K562 (cell line): ENCODE data around the gene KANK2. TPM values are rescaled to one million over a fixed set of nuclear protein-coding genes. Genes with fewer than 3 reads are reported as not detected.
A peak's percentile ranks its signal among the peaks of the same experiment; 100 is the strongest.

Experiments
- ATAC-seq: fragments of 200-7000 bp; cut with Tn5 transposase; 3 replicates; pipeline ENCODE4 v1.9.1; 2020; ENCODE audit warnings: moderate library complexity
- BruUV-seq: library from RNA; stranded (reverse); fragments of 400-500 nt; replicated peaks from 2 replicates; lab custom pipeline; 2021; lab: Mats Ljungman, UMichigan
- CTCF ChIA-PET: fragments of 300-600 bp; formaldehyde crosslinking; extraction: SDS; loops from one replicate; lab custom pipeline; 2021; ENCODE audit warnings: low intra/inter-chr PET ratio; lab: Yijun Ruan, JAX
- POLR2A ChIA-PET: fragments of 300-600, 350-650 bp; sonication (Branson Sonifier 250); formaldehyde crosslinking; extraction: SDS; loops from one replicate; lab custom pipeline; 2021; ENCODE audit warnings: antibody characterized with exemption, inconsistent platforms; lab: Yijun Ruan, JAX
- DNase-seq, 4 experiments: peaks; one replicate each; pipeline versions ENCODE4 v3.0.0 to v3.0.0-alpha.2; 2011 to 2018; ENCODE audit warnings: low spot score in 3 of 4, mixed read lengths in 3 of 4; ENCODE audit errors: extremely low read depth in 1 of 4
- FAIRE-seq: peaks from 2 replicates; lab custom pipeline; 2011; peaks lifted over from hg19 to GRCh38; lab: Jason Lieb, UNC
- H2AFZ ChIP-seq: 2 replicates; pipeline ENCODE4 v1.6.0; 2011; ENCODE audit warnings: low read depth, low read length, control low read depth, inconsistent platforms
- H3K27ac ChIP-seq: fragments of 200-600 bp; 3 replicates; pipeline ENCODE4 v1.8.0; 2011; ENCODE audit warnings: low read depth, mild to moderate bottlenecking, control low read depth, inconsistent platforms, low read length, moderate library complexity, mixed read lengths; ENCODE audit errors: extremely low read depth
- H3K27me3 ChIP-seq, 2 experiments: fragments of 300-600 bp in 1 of 2; 2 replicates in 1 of 2; 3 replicates in 1 of 2; pipeline versions ENCODE4 v1.6.0 to v1.8.0; 2011; ENCODE audit warnings: inconsistent platforms in 2 of 2, low read length in 2 of 2, mild to moderate bottlenecking in 1 of 2, mixed read lengths in 1 of 2, moderate library complexity in 1 of 2; ENCODE audit not compliant: control insufficient read depth in 2 of 2, insufficient read depth in 2 of 2
- H3K36me3 ChIP-seq: fragments of 300-600 bp; 3 replicates; pipeline ENCODE4 v1.8.0; 2011; ENCODE audit warnings: mild to moderate bottlenecking, low read length, inconsistent platforms; ENCODE audit not compliant: control insufficient read depth, insufficient read depth
- H3K4me1 ChIP-seq, 2 experiments: fragments of 200-600 bp in 1 of 2; replicated peaks in 1 of 2; 2 replicates in 1 of 2; 3 replicates in 1 of 2; pipeline versions ENCODE4 v1.5.1 to v1.8.0; 2011; ENCODE audit warnings: inconsistent platforms in 2 of 2, low read length in 2 of 2, mild to moderate bottlenecking in 1 of 2, mixed read lengths in 1 of 2, moderate library complexity in 1 of 2; ENCODE audit not compliant: control insufficient read depth in 2 of 2, insufficient read depth in 2 of 2
- H3K4me2 ChIP-seq: 2 replicates; pipeline ENCODE4 v1.6.1; 2011; ENCODE audit warnings: low read length, control low read depth, inconsistent platforms, mixed read lengths; ENCODE audit not compliant: insufficient read depth
- H3K4me3 ChIP-seq: fragments of 200-600 bp; sonication (generic), shearing (Covaris generic); 2 replicates; pipeline ENCODE4 v1.5.1; 2016; ENCODE audit warnings: control low read depth, inconsistent platforms
- H3K79me2 ChIP-seq: fragments of 200-600 bp; 3 replicates; pipeline ENCODE4 v1.8.0; 2011; ENCODE audit warnings: low read length, inconsistent platforms; ENCODE audit not compliant: control insufficient read depth, insufficient read depth
- H3K9ac ChIP-seq, 2 experiments: 2 replicates each; pipeline versions ENCODE4 v1.6.0 to v1.6.1; 2011; ENCODE audit warnings: low read depth in 2 of 2, low read length in 2 of 2, control low read depth in 1 of 2, inconsistent platforms in 1 of 2, mild to moderate bottlenecking in 1 of 2, mixed read lengths in 1 of 2; ENCODE audit not compliant: insufficient read depth in 1 of 2
- H3K9me1 ChIP-seq: one replicate; pipeline ENCODE4 v1.6.0; 2011; ENCODE audit warnings: inconsistent platforms, mild to moderate bottlenecking, low read length, moderate library complexity; ENCODE audit not compliant: control insufficient read depth, insufficient read depth
- H3K9me3 ChIP-seq: replicated peaks from 2 replicates; pipeline ENCODE4 v1.5.1; 2011; ENCODE audit warnings: low read depth, low read length, inconsistent platforms; ENCODE audit not compliant: control insufficient read depth, insufficient read depth
- H4K20me1 ChIP-seq: replicated peaks from 2 replicates; pipeline ENCODE4 v1.6.1; 2011; ENCODE audit warnings: low read length, inconsistent platforms, mixed read lengths; ENCODE audit not compliant: control insufficient read depth, insufficient read depth
- BCOR ChIP-seq: fragments of 450-650 bp; IDR thresholded peaks from 2 replicates; pipeline ENCODE4 v1.6.1; 2016
- MYC ChIP-seq, 2 experiments: fragments of 250-450 bp in 1 of 2; sonication (Bioruptor Pico) in 1 of 2; IDR thresholded peaks; 2 replicates each; pipeline versions ENCODE4 v1.5.1 to v1.6.1; 2012 to 2021; ENCODE audit warnings: low read depth in 2 of 2, borderline replicate concordance in 1 of 2, improper control_type of control experiment in 1 of 2, low read length in 1 of 2, mild to moderate bottlenecking in 1 of 2, moderate library complexity in 1 of 2
- NFIC ChIP-seq: fragments of 450-650 bp; IDR thresholded peaks from 2 replicates; pipeline ENCODE4 v1.6.1; 2017; ENCODE audit warnings: mild to moderate bottlenecking, inconsistent platforms
- WGBS: fragments of 100-300 bp; shearing (Covaris generic); methylation state at CpG from one replicate; pipeline ENCODE4 v1.1.6; 2016; ENCODE audit warnings: low coverage, mixed read lengths; ENCODE audit not compliant: insufficient coverage; ENCODE audit errors: missing lambda C conversion rate; 5-methylcytosine and 5-hydroxymethylcytosine counted together
- in situ Hi-C: fragments of 300-500 bp; cut with MboI; formaldehyde crosslinking; loops from 4 replicates; pipeline ENCODE4 v1.15.0; 2018; ENCODE audit warnings: inconsistent platforms, mixed read lengths
- intact Hi-C: fragments of 100-400 bp; cut with micrococcal nuclease; formaldehyde crosslinking; loops from 2 replicates; pipeline ENCODE4 v1.14.2; 2022
- polyA plus RNA-seq, 8 experiments: library from polyadenylated mRNA; depleted of rRNA in 4 of 8; stranded (reverse) in 5 of 8; unstranded in 3 of 8; fragments of >200 nt; fragmentation: Nextera tagmentation in 2 of 8; fragmentation: Illumina TruSeq in 1 of 8; extraction: Ambion mirVana in 2 of 8; extraction: Trizol in 1 of 8; gene quantifications; 2 replicates each; pipeline versions ENCODE4 v1.2.1 to v1.2.3, GENCODE V29; 2011 to 2014; ENCODE audit warnings: inconsistent platforms in 1 of 8, missing spikeins in 1 of 8
- total RNA-seq, 7 experiments: library from RNA; depleted of rRNA in 6 of 7; stranded (reverse); fragments of >200 nt in 6 of 7; fragmentation: Illumina TruSeq in 2 of 7; extraction: Trizol in 2 of 7; gene quantifications; 2 replicates each; pipeline versions ENCODE4 v1.2.1 to v1.2.3, GENCODE V29; 2011 to 2021; ENCODE audit warnings: low replicate concordance in 1 of 7
- TF ChIP-seq, protein P1 (sequence below), 3 experiments: fragments of 200-800 bp in 1 of 3; fragments of 250-450 bp in 1 of 3; fragments of 450-650 bp in 1 of 3; sonication (Bioruptor Pico) in 1 of 3; sonication (Bioruptor generic) in 1 of 3; formaldehyde crosslinking in 1 of 3; IDR thresholded peaks; 2 replicates each; pipeline versions ENCODE4 v1.6.1 to v1.8.0; 2016 to 2022; ENCODE audit warnings: mild to moderate bottlenecking in 2 of 3, missing genetic modification characterization in 2 of 3, missing compliant biosample characterization in 1 of 3, moderate library complexity in 1 of 3

The KANK2 gene
- total and polyA plus RNA-seq, 9 of the 15 experiments (the other 6 are each of a cell fraction or from before 2014, with no cell fraction given) = 4.4 to 47.8 (median 21.3) TPM

DNA sequence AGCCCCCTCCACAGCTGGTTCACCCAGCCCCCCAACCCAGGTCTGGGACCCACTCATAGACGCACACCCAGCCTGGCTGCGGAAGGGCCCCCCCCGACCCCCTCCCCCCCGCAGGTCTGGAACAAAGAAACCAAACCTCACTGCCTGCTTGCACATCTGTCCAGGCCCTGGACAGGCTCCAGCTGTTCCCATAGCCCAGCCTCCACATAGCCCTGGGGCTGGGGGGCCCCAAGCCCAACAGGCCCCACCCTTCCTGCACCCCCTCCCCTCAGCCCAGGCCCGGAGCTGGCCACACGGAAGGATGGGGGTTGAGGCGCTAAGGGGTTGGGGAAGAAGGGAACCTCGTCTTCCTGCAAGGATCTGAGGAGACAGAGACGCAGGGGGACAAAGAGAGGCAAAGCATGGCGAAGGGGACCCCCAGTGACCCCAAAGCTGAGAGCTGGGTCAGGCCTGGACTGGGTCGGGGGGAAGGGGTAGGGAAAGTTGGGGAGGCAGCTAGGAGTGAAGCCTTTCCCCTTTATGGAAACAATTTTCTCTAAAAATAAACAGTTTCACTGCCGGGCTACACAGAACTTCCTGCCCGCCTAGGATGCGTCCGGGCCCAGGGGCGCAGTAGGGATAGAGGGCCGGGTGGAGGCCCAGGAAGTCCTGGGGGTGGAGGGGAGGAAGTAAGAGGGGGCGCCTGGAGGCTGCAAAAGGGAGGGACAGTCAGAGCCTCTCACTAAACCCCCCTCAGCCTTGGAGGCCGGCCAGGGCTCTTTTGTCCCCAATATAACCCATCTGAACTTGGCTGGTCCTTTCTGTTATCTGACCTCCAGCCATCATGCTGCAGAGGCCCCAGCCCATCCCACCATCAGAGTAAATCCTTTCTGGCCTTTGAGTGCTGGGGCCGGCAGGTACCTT lies 2.4 kb downstream of the KANK2 start:
- POLR2A ChIA-PET = interaction anchor here (2.5 kb wide), 1 partner anchor 9 kb away, joined by 6 read pairs; no protein-coding TSS in a partner anchor
- TF ChIP-seq, protein P1, sequence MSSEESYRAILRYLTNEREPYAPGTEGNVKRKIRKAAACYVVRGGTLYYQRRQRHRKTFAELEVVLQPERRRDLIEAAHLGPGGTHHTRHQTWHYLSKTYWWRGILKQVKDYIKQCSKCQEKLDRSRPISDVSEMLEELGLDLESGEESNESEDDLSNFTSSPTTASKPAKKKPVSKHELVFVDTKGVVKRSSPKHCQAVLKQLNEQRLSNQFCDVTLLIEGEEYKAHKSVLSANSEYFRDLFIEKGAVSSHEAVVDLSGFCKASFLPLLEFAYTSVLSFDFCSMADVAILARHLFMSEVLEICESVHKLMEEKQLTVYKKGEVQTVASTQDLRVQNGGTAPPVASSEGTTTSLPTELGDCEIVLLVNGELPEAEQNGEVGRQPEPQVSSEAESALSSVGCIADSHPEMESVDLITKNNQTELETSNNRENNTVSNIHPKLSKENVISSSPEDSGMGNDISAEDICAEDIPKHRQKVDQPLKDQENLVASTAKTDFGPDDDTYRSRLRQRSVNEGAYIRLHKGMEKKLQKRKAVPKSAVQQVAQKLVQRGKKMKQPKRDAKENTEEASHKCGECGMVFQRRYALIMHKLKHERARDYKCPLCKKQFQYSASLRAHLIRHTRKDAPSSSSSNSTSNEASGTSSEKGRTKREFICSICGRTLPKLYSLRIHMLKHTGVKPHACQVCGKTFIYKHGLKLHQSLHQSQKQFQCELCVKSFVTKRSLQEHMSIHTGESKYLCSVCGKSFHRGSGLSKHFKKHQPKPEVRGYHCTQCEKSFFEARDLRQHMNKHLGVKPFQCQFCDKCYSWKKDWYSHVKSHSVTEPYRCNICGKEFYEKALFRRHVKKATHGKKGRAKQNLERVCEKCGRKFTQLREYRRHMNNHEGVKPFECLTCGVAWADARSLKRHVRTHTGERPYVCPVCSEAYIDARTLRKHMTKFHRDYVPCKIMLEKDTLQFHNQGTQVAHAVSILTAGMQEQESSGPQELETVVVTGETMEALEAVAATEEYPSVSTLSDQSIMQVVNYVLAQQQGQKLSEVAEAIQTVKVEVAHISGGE (CRISPR knock-in tag; IDR thresholded peaks at IDR 0.05) = 0 out of 6 replicates have a peak, but pooled peaks of 1 of the 3 experiments have one; percentile 38
- TF ChIP-seq BCOR = peak; percentile 68
- TF ChIP-seq MYC (IDR thresholded peaks at IDR 0.05; ENCODE audit: low read depth, low read length) = no peak
- no peak for TF ChIP-seq MYC (CRISPR knock-in tag; IDR thresholded peaks at IDR 0.05; ENCODE audit: borderline replicate concordance, low read depth)
- 0 out of 2 replicates have a peak, but pooled peaks have one; percentile 6 for TF ChIP-seq NFIC

More for the DNA sequence above, 2.4 kb downstream of the KANK2 start:
- Histone ChIP-seq H3K4me2 (no peak overlapping the region), H3K27me3 (no peaks in the 10 kb centered on the region), H3K79me2 (peaks cover 15% of the 10 kb centered on the region), H3K4me1 (peaks cover 11 to 60% of the 10 kb centered on the region in 2 experiments; a peak in 4 of 5 replicates), H2AFZ (no peak overlapping the region), H4K20me1 (0 out of 2 replicates have a peak, but pooled peaks cover 3% of the 10 kb centered on the region), H3K9me3 (0 out of 2 replicates have a peak, but pooled peaks cover 1% of the 10 kb centered on the region), H3K27ac (no peak overlapping the region), H3K4me3 (no peak overlapping the region), H3K9me1 (peaks cover 2% of the 10 kb centered on the region), H3K36me3 (peaks cover 43% of the 10 kb centered on the region), H3K9ac (peak overlapping the region in 1 of 2 experiments; percentile 79; a peak in 2 of 4 replicates)
- CTCF ChIA-PET = no interaction called here
- intact Hi-C loops (loop anchor here (5.0 kb wide), 1 partner anchor 38 kb away; the partner anchor contains the start of gene SPC24), in situ Hi-C loops (no loop called here)
- ATAC-seq = no peak
- 75% methylated on average over 14 of the region's 20 CpGs for WGBS
- no TSS peak for BruUV-seq
- no peak for FAIRE-seq
- DNase-seq = peak in 1 of 4 experiments; percentile 14
